Placental epithelial cell (primary cell): ENCODE measurements around the gene RAB19. TPM values are rescaled to one million over a fixed set of nuclear protein-coding genes. Genes with fewer than 3 reads are reported as not detected.

ENCODE experiments used
- small RNA-seq: library from RNA; depleted of rRNA; stranded (forward); fragments of <200 nt; gene quantifications from one replicate; pipeline ENCODE3, GENCODE V24; 2012
- total RNA-seq: library from RNA; depleted of rRNA; stranded (reverse); fragments of >200 nt; gene quantifications from 2 replicates; pipeline ENCODE4 v1.2.3, GENCODE V29; 2012

The RAB19 gene
- not detected in 2 replicates for total RNA-seq

GRCh38 chr7:140403878-140404564 lies at the start of gene RAB19:
Gene RAB19, plus strand, starts transcription at chr7:140404058. Its CDS starts 3,589 bp downstream, at chr7:140407647.

DNA sequence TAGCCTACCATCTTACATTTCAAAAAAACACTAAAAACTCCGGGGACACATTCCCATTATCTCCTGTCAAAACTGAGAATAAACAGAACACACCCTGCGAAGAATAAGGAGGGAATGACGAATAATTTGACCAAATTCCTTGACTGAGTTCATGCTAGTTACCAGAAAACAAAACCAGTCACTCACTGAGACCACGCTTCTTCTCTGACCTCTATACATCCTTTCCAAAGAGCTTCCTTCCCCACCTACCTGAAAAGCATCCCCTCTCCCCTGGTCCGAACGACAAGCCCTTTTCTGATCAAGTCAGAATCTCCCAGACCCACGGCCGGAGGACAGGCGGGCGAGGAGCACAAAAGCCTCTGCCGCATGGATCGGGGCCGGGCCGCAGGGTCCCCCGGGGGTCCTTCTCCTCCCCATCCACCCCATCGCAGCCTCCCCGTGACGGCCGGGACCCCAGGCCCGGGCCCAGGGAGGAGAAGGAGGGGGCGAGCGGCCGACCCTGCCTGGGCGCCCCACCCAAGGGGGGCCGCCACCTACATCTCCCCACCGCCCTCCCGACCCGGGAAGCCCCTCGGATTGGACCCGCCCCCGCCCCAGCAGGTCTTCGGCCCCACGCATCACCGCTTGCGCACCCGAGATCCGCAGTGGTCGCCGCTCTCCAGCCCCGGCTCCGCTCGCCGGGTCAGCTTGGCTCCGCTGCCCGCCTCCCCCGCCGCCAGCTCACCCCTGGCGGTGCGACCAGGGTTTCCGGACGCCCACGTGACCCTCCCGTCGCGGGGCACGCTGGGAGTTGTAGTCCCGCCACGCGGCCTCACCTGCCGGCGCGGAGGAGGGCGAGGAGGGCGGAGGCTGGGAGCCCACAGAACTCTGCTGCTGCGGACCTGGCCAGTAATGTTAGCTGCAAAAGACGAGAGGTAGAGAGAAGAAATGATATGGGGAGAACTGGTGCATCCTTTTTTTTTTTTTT lies 5.8 kb upstream of the RAB19 start, which contains the start of gene SLC37A3:
Gene SLC37A3, minus strand, starts transcription at position 747 of the 967 bp plus-strand sequence. CDS start 16,004 bp downstream, outside the sequence.

Small RNAs within 50 kb of the gene (small RNA-seq; reads per million reads assigned to genes)
- not detected for gene RNA5SP247
- 107 reads per million, percentile 98 among the genes with 10 or more reads in this experiment for gene RNA5SP248

Other genes starting within 250 kb of the RAB19 start
- gene KDM7A, start 227.1 kb upstream of the RAB19 start, total RNA-seq, result 6.2 and 16.9 TPM in 2 replicates
- 81.3 and 93.0 TPM in 2 replicates for gene SLC37A3, start 5.5 kb upstream of the RAB19 start, total RNA-seq
- gene MKRN1, start 75.4 kb downstream of the RAB19 start, total RNA-seq, result 57.7 and 74.6 TPM in 2 replicates
- 12.7 and 26.3 TPM in 2 replicates for gene DENND2A, start 236.8 kb downstream of the RAB19 start, total RNA-seq